CD4-positive, alpha-beta memory T cell (primary cell): ENCODE data around the gene NT5DC1. TPM values are rescaled to one million over a fixed set of nuclear protein-coding genes. Genes with fewer than 3 reads are reported as not detected.
A peak's percentile ranks its signal among the peaks of the same experiment; 100 is the strongest.

Source experiments
- CTCF ChIA-PET: fragments of 350-600 bp; sonication (Branson Sonifier 250); formaldehyde crosslinking; loops from one replicate; lab custom pipeline; 2021; ENCODE audit warnings: inconsistent platforms; ENCODE audit not compliant: partially characterized antibody; lab: Charles Lee
- POLR2A ChIA-PET: fragments of 350-600 bp; sonication (Branson Sonifier 250); formaldehyde crosslinking; loops from one replicate; lab custom pipeline; 2021; ENCODE audit not compliant: partially characterized antibody; lab: Charles Lee
- DNase-seq, 5 donors: peaks; one replicate each; pipeline versions ENCODE4 v3.0.0 to v3.0.0-alpha.2; 2020 to 2022; ENCODE audit warnings: mixed read lengths in 1 of 5
- H3K27ac ChIP-seq: one replicate; pipeline ENCODE4 v1.7.0; 2013; ENCODE audit warnings: low read depth, low read length
- H3K27me3 ChIP-seq: 2 replicates; pipeline ENCODE4 v1.7.0; 2013; ENCODE audit warnings: mild to moderate bottlenecking, low read length, moderate library complexity; ENCODE audit not compliant: insufficient read depth
- H3K36me3 ChIP-seq: 2 replicates; pipeline ENCODE4 v1.7.0; 2013; ENCODE audit warnings: mild to moderate bottlenecking, low read length, moderate library complexity; ENCODE audit not compliant: insufficient read depth
- H3K4me1 ChIP-seq: 2 replicates; pipeline ENCODE4 v1.7.0; 2013; ENCODE audit warnings: mild to moderate bottlenecking, low read length, moderate library complexity; ENCODE audit not compliant: insufficient read depth
- H3K4me3 ChIP-seq, 2 donors: one replicate each; pipeline ENCODE4 v1.7.0; 2013; ENCODE audit warnings: low read length in 2 of 2, mild to moderate bottlenecking in 1 of 2
- H3K9me3 ChIP-seq, 2 donors: one replicate each; pipeline ENCODE4 v1.7.0; 2013; ENCODE audit warnings: low read length in 2 of 2, control low read depth in 1 of 2; ENCODE audit not compliant: control insufficient read depth in 1 of 2
- H3K27ac Mint-ChIP-seq, 7 donors: one replicate each; pipeline ENCODE4 v1.8.0; 2020 to 2021; ENCODE audit warnings: mixed read lengths in 7 of 7, mild to moderate bottlenecking in 6 of 7, inconsistent platforms in 3 of 7, moderate library complexity in 3 of 7
- H3K27me3 Mint-ChIP-seq, 2 donors: one replicate each; pipeline ENCODE4 v1.8.0; 2020 to 2021; ENCODE audit warnings: mixed read lengths in 2 of 2
- H3K36me3 Mint-ChIP-seq, 2 donors: one replicate each; pipeline ENCODE4 v1.8.0; 2020 to 2021; ENCODE audit warnings: mixed read lengths in 2 of 2, inconsistent platforms in 1 of 2, mild to moderate bottlenecking in 1 of 2
- H3K4me1 Mint-ChIP-seq, 4 donors: one replicate each; pipeline ENCODE4 v1.8.0; 2020 to 2021; ENCODE audit warnings: mixed read lengths in 4 of 4, mild to moderate bottlenecking in 1 of 4
- H3K4me3 Mint-ChIP-seq, 8 donors: one replicate each; pipeline ENCODE4 v1.8.0; 2020 to 2021; ENCODE audit warnings: mixed read lengths in 8 of 8, mild to moderate bottlenecking in 7 of 8, moderate library complexity in 6 of 8, inconsistent platforms in 3 of 8
- H3K9me3 Mint-ChIP-seq, 8 donors: one replicate each; pipeline ENCODE4 v1.8.0; 2020 to 2021; ENCODE audit warnings: mixed read lengths in 8 of 8, mild to moderate bottlenecking in 5 of 8, inconsistent platforms in 3 of 8, moderate library complexity in 1 of 8
- intact Hi-C: fragments of 100-400 bp; cut with micrococcal nuclease; formaldehyde crosslinking; loops from one replicate; pipeline ENCODE4 v1.15.1; 2023
- polyA plus RNA-seq, 2 donors: library from polyadenylated mRNA; unstranded; fragments of 300-500 nt; fragmentation: Illumina TruSeq; gene quantifications; one replicate each; pipeline ENCODE4 v1.2.3, GENCODE V29; 2021
- total RNA-seq, 2 experiments: library from RNA; stranded (reverse); gene quantifications; one replicate each; pipeline ENCODE4 v1.2.3, GENCODE V29; 2021

NT5DC1 gene
- total and polyA plus RNA-seq, 4 experiments from 2014 or later: 50.5 to 78.4 (median 58.3) TPM

GRCh38 chr6:116247285-116247684, 146.6 kb downstream of the NT5DC1 start:
- Mint-ChIP-seq H3K4me3 (no peak overlapping the region), H3K4me1 (peaks cover 12 to 34% (median 24%) of the 10 kb centered on the region in 4 donors), H3K36me3 (peaks cover 7 to 24% of the 10 kb centered on the region in 2 donors), H3K27me3 (no peaks in the 10 kb centered on the region), H3K27ac (peak overlapping the region in 2 of 7 donors; percentile 59 to 86), H3K9me3 (no peaks in the 10 kb centered on the region)
- no peak overlapping the region for H3K4me3 ChIP-seq
- no peaks in the 10 kb centered on the region for H3K9me3 ChIP-seq
- H3K27me3 ChIP-seq: no peaks in the 10 kb centered on the region
- DNase-seq: no peak
- peaks cover 28% of the 10 kb centered on the region for H3K4me1 ChIP-seq
- H3K27ac ChIP-seq: no peak overlapping the region
- intact Hi-C loops: no loop called here
- ChIA-PET CTCF (interaction anchor here (0.9 to 1.2 kb wide), 2 partner anchors 21 to 41 kb away, joined by 3 to 4 read pairs; no protein-coding TSS in a partner anchor), POLR2A (interaction anchor here (1.0 kb wide), 1 partner anchor 32 kb away, joined by 3 read pairs; the partner anchor contains the start of gene TSPYL1)
- no peaks in the 10 kb centered on the region for H3K36me3 ChIP-seq

DNA sequence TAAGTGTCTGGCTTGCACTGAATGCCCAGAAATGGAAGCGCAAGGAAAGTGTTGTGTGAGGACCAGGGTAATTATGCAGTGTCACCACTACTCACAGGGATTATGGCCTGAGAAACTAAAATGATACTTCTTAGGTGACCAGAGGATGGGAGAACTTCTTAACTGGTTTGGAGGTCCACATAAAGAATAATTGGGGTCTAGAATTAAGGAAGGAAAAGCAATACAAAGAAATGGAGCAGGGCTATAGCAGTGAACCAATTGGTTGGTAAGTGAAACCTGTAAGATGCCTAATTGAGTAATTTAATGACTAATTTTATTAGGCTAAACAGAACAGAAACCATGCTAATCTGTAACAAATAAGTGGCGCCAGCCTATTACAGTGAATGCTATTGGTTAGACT, 147.9 kb downstream of the NT5DC1 start:
- peaks cover 12 to 38% (median 26%) of the 10 kb centered on the region in 4 donors for H3K4me1 Mint-ChIP-seq
- H3K4me3 Mint-ChIP-seq: peak overlapping the region in 1 of 8 donors; percentile 4
- H3K27ac Mint-ChIP-seq: peak overlapping the region; percentile 10 to 73 (median 59)
- no peaks in the 10 kb centered on the region for H3K27me3 Mint-ChIP-seq
- no peak overlapping the region for H3K4me3 ChIP-seq
- H3K4me1 ChIP-seq: peaks cover 39% of the 10 kb centered on the region
- no peaks in the 10 kb centered on the region for H3K36me3 ChIP-seq
- no peaks in the 10 kb centered on the region for H3K9me3 ChIP-seq
- no peak for DNase-seq
- no peak overlapping the region for H3K27ac ChIP-seq
- peaks cover 7 to 17% of the 10 kb centered on the region in 2 donors for H3K36me3 Mint-ChIP-seq
- H3K9me3 Mint-ChIP-seq: no peaks in the 10 kb centered on the region
- no peaks in the 10 kb centered on the region for H3K27me3 ChIP-seq
- ChIA-PET CTCF (no interaction called here), POLR2A (no interaction called here)
- intact Hi-C loops: no loop called here

- peaks cover 12 to 38% (median 26%) of the 10 kb centered on the region in 4 donors for H3K4me1 Mint-ChIP-seq
- no peak for DNase-seq
- ChIA-PET CTCF (interaction anchor here (0.8 to 5.3 kb wide), 3 partner anchors 18 to 36 kb away, joined by 3 to 28 read pairs (median 5); no protein-coding TSS in a partner anchor), POLR2A (interaction anchor here (4.6 kb wide), 1 partner anchor 27 kb away, joined by 79 read pairs; the partner anchor contains the start of gene TSPYL1)
- H3K9me3 Mint-ChIP-seq: no peaks in the 10 kb centered on the region
- no peaks in the 10 kb centered on the region for H3K9me3 ChIP-seq
- peaks cover 45% of the 10 kb centered on the region for H3K4me1 ChIP-seq
- H3K27ac Mint-ChIP-seq: peak overlapping the region in 5 of 7 donors; percentile 26 to 85 (median 74)
- no peak overlapping the region for H3K4me3 ChIP-seq
- peaks cover 0 to 8% of the 10 kb centered on the region in 2 donors for H3K36me3 Mint-ChIP-seq
- no peaks in the 10 kb centered on the region for H3K27me3 ChIP-seq
- no peaks in the 10 kb centered on the region for H3K27me3 Mint-ChIP-seq
- intact Hi-C loops: loop anchor here (2.0 to 10.0 kb wide), 2 partner anchors 147 to 429 kb away; partner anchors contain the start of genes KPNA5 and NT5DC1
- H3K36me3 ChIP-seq: no peaks in the 10 kb centered on the region
- peak overlapping the region in 5 of 8 donors; percentile 56 to 78 (median 64) for H3K4me3 Mint-ChIP-seq
- H3K27ac ChIP-seq: peak overlapping the region; percentile 97
Observed at GRCh38 chr6:116251568-116252384, 151.1 kb downstream of the NT5DC1 start.

DNA sequence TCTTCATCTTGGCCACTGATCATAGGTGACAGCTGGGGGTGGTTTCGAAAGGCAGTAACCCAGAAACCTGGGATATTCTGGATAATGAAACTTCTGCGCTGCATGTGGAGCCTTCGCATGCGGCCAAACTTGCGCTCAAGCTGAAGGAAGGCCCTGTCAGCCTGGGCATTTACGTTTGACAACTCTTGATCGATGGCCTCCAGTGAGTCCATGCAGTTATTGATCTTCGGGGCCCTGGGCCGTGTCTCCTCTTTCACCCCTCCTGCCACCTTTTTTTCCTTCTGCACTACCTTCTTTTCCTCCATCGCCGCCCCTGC, 152.5 kb downstream of the NT5DC1 start:
- peaks cover 0 to 8% of the 10 kb centered on the region in 2 donors for H3K36me3 Mint-ChIP-seq
- POLR2A ChIA-PET: interaction anchor here (1.0 to 4.6 kb wide), 7 partner anchors 9 to 428 kb away, joined by 3 to 79 read pairs (median 5); partner anchors contain the start of genes KPNA5, NT5DC1, RWDD1 and TSPYL1
- no peaks in the 10 kb centered on the region for H3K36me3 ChIP-seq
- no peaks in the 10 kb centered on the region for H3K9me3 ChIP-seq
- H3K4me3 Mint-ChIP-seq: no peak overlapping the region
- no peak for DNase-seq
- H3K9me3 Mint-ChIP-seq: no peaks in the 10 kb centered on the region
- intact Hi-C loops: loop anchor here (2.0 to 10.0 kb wide), 2 partner anchors 148 to 428 kb away; partner anchors contain the start of genes KPNA5 and NT5DC1
- CTCF ChIA-PET: interaction anchor here (0.7 to 5.3 kb wide), 4 partner anchors 14 to 37 kb away, joined by 3 to 28 read pairs (median 4); partner anchors contain the start of gene TSPYL1
- peaks cover 45% of the 10 kb centered on the region for H3K4me1 ChIP-seq
- H3K4me1 Mint-ChIP-seq: peaks cover 9 to 37% (median 24%) of the 10 kb centered on the region in 4 donors
- peak overlapping the region; percentile 66 to 96 for H3K4me3 ChIP-seq
- H3K27me3 Mint-ChIP-seq: no peaks in the 10 kb centered on the region
- H3K27ac ChIP-seq: peak overlapping the region; percentile 97
- H3K27me3 ChIP-seq: no peaks in the 10 kb centered on the region
- H3K27ac Mint-ChIP-seq: no peak overlapping the region

- intact Hi-C loops: loop anchor here (1.0 to 10.0 kb wide), 4 partner anchors 26 to 427 kb away; partner anchors contain the start of genes KPNA5, NT5DC1, RWDD1 and TSPYL1
Observed at GRCh38 chr6:116253505-116254296, 153.0 kb downstream of the NT5DC1 start, which contains the start of gene TSPYL4. Gene TSPYL4, minus strand, starts transcription at chr6:116254075. Its CDS starts 67 bp downstream, at chr6:116254008.

GRCh38 chr6:116254297-116255056, 153.8 kb downstream of the NT5DC1 start:
- Histone ChIP-seq H3K4me3 (peak overlapping the region; percentile 31 to 96), H3K27me3 (no peaks in the 10 kb centered on the region), H3K9me3 (no peaks in the 10 kb centered on the region), H3K4me1 (peaks cover 45% of the 10 kb centered on the region), H3K36me3 (no peaks in the 10 kb centered on the region), H3K27ac (peak overlapping the region; percentile 97)
- Mint-ChIP-seq H3K27me3 (no peaks in the 10 kb centered on the region), H3K4me1 (peaks cover 0 to 28% (median 13%) of the 10 kb centered on the region in 4 donors), H3K4me3 (no peak overlapping the region), H3K9me3 (no peaks in the 10 kb centered on the region), H3K27ac (no peak overlapping the region), H3K36me3 (peaks cover 2 to 8% of the 10 kb centered on the region in 2 donors)
- ChIA-PET CTCF (interaction anchor here (1.0 to 5.3 kb wide), 6 partner anchors 15 to 318 kb away, joined by 3 to 28 read pairs (median 5); no protein-coding TSS in a partner anchor), POLR2A (interaction anchor here (0.7 to 4.6 kb wide), 11 partner anchors 13 to 317 kb away, joined by 3 to 79 read pairs (median 5); partner anchors contain the start of genes NT5DC1, RWDD1 and TSPYL1)
- DNase-seq: no peak
- intact Hi-C loops: loop anchor here (1.0 to 10.0 kb wide), 3 partner anchors 25 to 317 kb away; partner anchors contain the start of genes NT5DC1, RWDD1 and TSPYL1

More at GRCh38 chr6:116253505-116254296, 153.0 kb downstream of the NT5DC1 start, which contains the start of gene TSPYL4:
- H3K27me3 ChIP-seq: no peaks in the 10 kb centered on the region
- no peaks in the 10 kb centered on the region for H3K36me3 ChIP-seq
- H3K4me3 ChIP-seq: peak within 1 kb of the TSS; percentile 66 to 96
- Mint-ChIP-seq H3K4me1 (peaks cover 3 to 32% (median 18%) of the 10 kb centered on the region in 4 donors), H3K27ac (peak within 1 kb of the TSS in 1 of 7 donors; percentile 69), H3K4me3 (no peak within 1 kb of the TSS), H3K36me3 (peaks cover 0 to 8% of the 10 kb centered on the region in 2 donors), H3K27me3 (no peaks in the 10 kb centered on the region), H3K9me3 (no peaks in the 10 kb centered on the region)
- H3K9me3 ChIP-seq: no peaks in the 10 kb centered on the region
- CTCF ChIA-PET: interaction anchor here (0.7 to 5.3 kb wide), 6 partner anchors 14 to 281 kb away, joined by 3 to 28 read pairs (median 6); partner anchors contain the start of gene TSPYL1
- H3K4me1 ChIP-seq: peaks cover 45% of the 10 kb centered on the region
- POLR2A ChIA-PET: interaction anchor here (0.7 to 4.6 kb wide), 13 partner anchors 10 to 428 kb away, joined by 3 to 79 read pairs (median 4); partner anchors contain the start of genes KPNA5, NT5DC1, RWDD1 and TSPYL1
- peak within 1 kb of the TSS; percentile 97 for H3K27ac ChIP-seq
- peak; percentile 91 to 96 (median 93) for DNase-seq
